H1 (cell line): ENCODE data around the gene HOXC11. TPM values are rescaled to one million over a fixed set of nuclear protein-coding genes. Genes with fewer than 3 reads are reported as not detected.

Source experiments
- CTCF ChIA-PET: fragments of 300-600 bp; sonication (Branson Sonifier 250); formaldehyde crosslinking; loops from one replicate; lab custom pipeline; 2021; ENCODE audit not compliant: partially characterized antibody; lab: Charles Lee
- POLR2A ChIA-PET: fragments of 300-600 bp; sonication (Branson Sonifier 250); formaldehyde crosslinking; loops from one replicate; lab custom pipeline; 2021; ENCODE audit warnings: inconsistent platforms; ENCODE audit not compliant: partially characterized antibody; lab: Charles Lee
- DNase-seq, 2 experiments: peaks; one replicate each; pipeline versions ENCODE4 v3.0.0 to v3.0.0-alpha.2; 2010 to 2022; ENCODE audit warnings: low spot score in 2 of 2, low read depth in 1 of 2, mixed read lengths in 1 of 2
- FAIRE-seq: peaks from 2 replicates; lab custom pipeline; 2011; peaks lifted over from hg19 to GRCh38; lab: Jason Lieb, UNC
- H2AFZ ChIP-seq: 2 replicates; pipeline ENCODE4 v1.8.1; 2012; ENCODE audit warnings: low read length, inconsistent platforms
- H2AK5ac ChIP-seq: 2 replicates; pipeline ENCODE4 v1.6.1; 2013; ENCODE audit warnings: low read depth, low read length
- H2BK120ac ChIP-seq: replicated peaks from 2 replicates; pipeline ENCODE3; 2013; ENCODE audit warnings: low read depth, low read length, inconsistent platforms
- H2BK12ac ChIP-seq: 2 replicates; pipeline ENCODE4 v1.6.1; 2013; ENCODE audit warnings: low read depth, low read length
- H2BK15ac ChIP-seq: 2 replicates; pipeline ENCODE4 v1.6.1; 2013; ENCODE audit warnings: low read length
- H2BK20ac ChIP-seq: 2 replicates; pipeline ENCODE4 v1.6.1; 2013; ENCODE audit warnings: low read length
- H2BK5ac ChIP-seq: 2 replicates; pipeline ENCODE4 v1.6.1; 2013; ENCODE audit warnings: low read depth, low read length
- H3K14ac ChIP-seq: 2 replicates; pipeline ENCODE4 v1.6.1; 2013; ENCODE audit warnings: inconsistent platforms; ENCODE audit not compliant: insufficient read length
- H3K18ac ChIP-seq: 2 replicates; pipeline ENCODE4 v1.6.1; 2013; ENCODE audit warnings: low read length; ENCODE audit errors: extremely low read depth
- H3K23ac ChIP-seq: 2 replicates; pipeline ENCODE4 v1.6.1; 2013; ENCODE audit warnings: inconsistent platforms; ENCODE audit not compliant: insufficient read length
- H3K23me2 ChIP-seq: 2 replicates; pipeline ENCODE4 v1.6.1; 2013; ENCODE audit warnings: low read depth, low read length
- H3K27ac ChIP-seq: 2 replicates; pipeline ENCODE4 v1.6.1; 2011; ENCODE audit warnings: low read depth, low read length, inconsistent platforms
- H3K27me3 ChIP-seq, 4 experiments: replicated peaks in 1 of 4; 1 replicate in 1 of 4; 2 replicates in 3 of 4; pipeline versions ENCODE4 v1.6.1 to v1.8.1; 2011 to 2013; ENCODE audit warnings: low read length in 3 of 4, mild to moderate bottlenecking in 3 of 4, inconsistent platforms in 2 of 4, mixed read lengths in 2 of 4, moderate library complexity in 1 of 4; ENCODE audit not compliant: control insufficient read depth in 3 of 4, insufficient read depth in 3 of 4; ENCODE audit errors: extremely low read depth in 1 of 4
- H3K36me3 ChIP-seq, 4 experiments: 2 replicates each; pipeline versions ENCODE4 v1.6.1 to v1.8.1; 2011 to 2013; ENCODE audit warnings: mild to moderate bottlenecking in 4 of 4, low read length in 3 of 4, moderate library complexity in 2 of 4, control low read depth in 1 of 4, inconsistent platforms in 1 of 4; ENCODE audit not compliant: insufficient read depth in 4 of 4, control insufficient read depth in 2 of 4
- H3K4ac ChIP-seq: replicated peaks from 2 replicates; pipeline ENCODE3; 2013; ENCODE audit warnings: low read length, low read depth, mixed read lengths, inconsistent platforms; ENCODE audit not compliant: insufficient read length
- H3K4me1 ChIP-seq, 4 experiments: replicated peaks in 1 of 4; 1 replicate in 1 of 4; 2 replicates in 3 of 4; pipeline versions ENCODE4 v1.6.1 to v1.8.1; 2011 to 2013; ENCODE audit warnings: low read length in 3 of 4, inconsistent platforms in 2 of 4, mixed read lengths in 1 of 4; ENCODE audit not compliant: insufficient read depth in 4 of 4, control insufficient read depth in 3 of 4
- H3K4me2 ChIP-seq, 2 experiments: 2 replicates each; pipeline versions ENCODE4 v1.6.1 to v1.8.1; 2011 to 2013; ENCODE audit warnings: low read depth in 2 of 2, low read length in 2 of 2, control low read depth in 1 of 2, inconsistent platforms in 1 of 2, mild to moderate bottlenecking in 1 of 2; ENCODE audit not compliant: insufficient read depth in 1 of 2
- H3K4me3 ChIP-seq, 4 experiments: fragments of 200-600, 300-600 bp in 1 of 4; sonication (generic), shearing (Covaris generic), sonication (Bioruptor Twin) in 1 of 4; 2 replicates each; pipeline versions ENCODE4 v1.5.1 to v1.8.1; 2011 to 2016; ENCODE audit warnings: low read length in 4 of 4, low read depth in 3 of 4, control low read depth in 2 of 4, inconsistent platforms in 2 of 4, mild to moderate bottlenecking in 2 of 4, mixed read lengths in 1 of 4, moderate library complexity in 1 of 4; ENCODE audit not compliant: insufficient read depth in 2 of 4; ENCODE audit errors: extremely low read depth in 1 of 4
- H3K56ac ChIP-seq: replicated peaks from 2 replicates; pipeline ENCODE3; 2013; ENCODE audit warnings: low read depth, mild to moderate bottlenecking, mixed read lengths, low read length, inconsistent platforms; ENCODE audit not compliant: insufficient read length
- H3K79me1 ChIP-seq: 2 replicates; pipeline ENCODE4 v1.6.1; 2013; ENCODE audit warnings: low read depth, low read length, control low read depth
- H3K79me2 ChIP-seq, 2 experiments: 2 replicates each; pipeline versions ENCODE4 v1.6.1 to v1.8.1; 2012 to 2013; ENCODE audit warnings: low read length in 2 of 2, mild to moderate bottlenecking in 2 of 2, inconsistent platforms in 1 of 2; ENCODE audit not compliant: insufficient read depth in 2 of 2, control insufficient read depth in 1 of 2
- H3K9ac ChIP-seq, 4 experiments: replicated peaks in 1 of 4; 1 replicate in 1 of 4; 2 replicates in 3 of 4; pipeline versions ENCODE4 v1.6.1 to v1.8.1; 2011 to 2013; ENCODE audit warnings: low read depth in 3 of 4, low read length in 3 of 4, control low read depth in 2 of 4, mild to moderate bottlenecking in 2 of 4, moderate library complexity in 2 of 4, inconsistent platforms in 1 of 4; ENCODE audit errors: extremely low read depth in 1 of 4
- H3K9me3 ChIP-seq, 2 experiments: 2 replicates each; pipeline versions ENCODE4 v1.6.1 to v1.8.1; 2012 to 2013; ENCODE audit warnings: mild to moderate bottlenecking in 2 of 2, moderate library complexity in 2 of 2, control low read depth in 1 of 2, inconsistent platforms in 1 of 2, low read depth in 1 of 2, low read length in 1 of 2, mixed read lengths in 1 of 2; ENCODE audit not compliant: insufficient read depth in 2 of 2
- H4K20me1 ChIP-seq, 2 experiments: replicated peaks in 1 of 2; 2 replicates each; pipeline versions ENCODE3 to v1.8.1; 2011 to 2013; ENCODE audit warnings: inconsistent platforms in 2 of 2, low read length in 2 of 2, mild to moderate bottlenecking in 1 of 2; ENCODE audit not compliant: insufficient read depth in 2 of 2, control insufficient read depth in 1 of 2
- H4K5ac ChIP-seq: 2 replicates; pipeline ENCODE4 v1.6.1; 2013; ENCODE audit warnings: low read length, low read depth, mixed read lengths, inconsistent platforms; ENCODE audit not compliant: insufficient read length
- H4K8ac ChIP-seq: 2 replicates; pipeline ENCODE4 v1.8.0; 2013; ENCODE audit warnings: mild to moderate bottlenecking, moderate library complexity, low read length, inconsistent platforms; ENCODE audit not compliant: insufficient read depth; ENCODE audit errors: extremely low read depth
- H4K91ac ChIP-seq: replicated peaks from 2 replicates; pipeline ENCODE3; 2013; ENCODE audit warnings: low read length, mixed read lengths, inconsistent platforms; ENCODE audit not compliant: insufficient read length
- BACH1 ChIP-seq: IDR thresholded peaks from 2 replicates; pipeline ENCODE4 v1.6.1; 2012; ENCODE audit warnings: low read length, improper control_type of control experiment
- CHD2 ChIP-seq: IDR thresholded peaks from 2 replicates; pipeline ENCODE4 v1.6.1; 2012; ENCODE audit warnings: low read length, improper control_type of control experiment
- CREB1 ChIP-seq: IDR thresholded peaks from 2 replicates; pipeline ENCODE4 v1.6.1; 2012; ENCODE audit warnings: inconsistent platforms
- EZH2 ChIP-seq: fragments of 200-600 bp; sonication (generic); IDR thresholded peaks from 2 replicates; pipeline ENCODE4 v1.7.1; 2012; ENCODE audit warnings: low read depth, mild to moderate bottlenecking, moderate library complexity, low read length, inconsistent platforms; ENCODE audit not compliant: severe bottlenecking
- KDM5A ChIP-seq: fragments of 200-600 bp; IDR thresholded peaks from 2 replicates; pipeline ENCODE4 v1.7.1; 2012; ENCODE audit warnings: mild to moderate bottlenecking, low read length, inconsistent platforms, mixed read lengths
- POLR2AphosphoS5 ChIP-seq: IDR thresholded peaks from 2 replicates; pipeline ENCODE4 v1.6.1; 2011; ENCODE audit warnings: low read depth, low read length
- RFX5 ChIP-seq: IDR thresholded peaks from 2 replicates; pipeline ENCODE4 v1.6.1; 2011; ENCODE audit warnings: low read depth, low read length, improper control_type of control experiment, borderline replicate concordance
- RNF2 ChIP-seq: fragments of 200-900, 300-1000 bp; sonication (generic); IDR thresholded peaks from 2 replicates; pipeline ENCODE4 v1.7.1; 2016; ENCODE audit warnings: borderline replicate concordance, low read depth, mild to moderate bottlenecking, antibody characterized with exemption, low read length; ENCODE audit not compliant: poor library complexity, severe bottlenecking; ENCODE audit errors: missing control alignments
- SP1 ChIP-seq: IDR thresholded peaks from 2 replicates; pipeline ENCODE4 v1.6.1; 2011; ENCODE audit warnings: low read depth, low read length
- SP4 ChIP-seq: IDR thresholded peaks from 2 replicates; pipeline ENCODE4 v1.6.1; 2012; ENCODE audit warnings: low read length, inconsistent platforms
- TEAD4 ChIP-seq: IDR thresholded peaks from 2 replicates; pipeline ENCODE4 v1.6.1; 2012; ENCODE audit warnings: low read depth, low read length, inconsistent platforms, mixed read lengths
- USF2 ChIP-seq: IDR thresholded peaks from 2 replicates; pipeline ENCODE4 v1.6.1; 2011; ENCODE audit warnings: low read length, improper control_type of control experiment
- WGBS, 2 experiments: shearing (Covaris generic) in 1 of 2; methylation state at CpG; one replicate each; pipeline versions ENCODE4 v1.1.6 to v1.1.7; 2013 to 2015; ENCODE audit warnings: low lambda C conversion rate in 2 of 2, mixed read lengths in 2 of 2, inconsistent platforms in 1 of 2, low coverage in 1 of 2, missing lambda C conversion rate in 1 of 2; ENCODE audit not compliant: insufficient replicate concordance in 2 of 2, insufficient coverage in 1 of 2, insufficient read length in 1 of 2; ENCODE audit errors: extremely low coverage in 1 of 2, missing lambda C conversion rate in 1 of 2; 5-methylcytosine and 5-hydroxymethylcytosine counted together
- polyA plus RNA-seq, 7 experiments: library from polyadenylated mRNA; depleted of rRNA in 3 of 7; stranded (reverse) in 5 of 7; unstranded in 2 of 7; fragments of >200 nt in 5 of 7; fragments of 200-250 nt in 2 of 7; gene quantifications; 1 replicate in 5 of 7; 2 replicates in 1 of 7; 4 replicates in 1 of 7; pipeline versions ENCODE4 v1.2.1 to v1.2.3, GENCODE V29; 2011 to 2013; ENCODE audit warnings: missing spikeins in 2 of 7, mixed read lengths in 2 of 7
- total RNA-seq: library from RNA; stranded (reverse); fragmentation: NEBNext Ultra II Directional; extraction: Animal tissue kit (Norgen Biotek cat#: 25700); gene quantifications from 2 replicates; pipeline ENCODE4 v1.2.1, GENCODE V29; 2021

HOXC11 gene
- total and polyA plus RNA-seq, 2 of the 8 experiments (the other 6 are each of a cell fraction or from before 2014, with no cell fraction given), result not detected

DNA sequence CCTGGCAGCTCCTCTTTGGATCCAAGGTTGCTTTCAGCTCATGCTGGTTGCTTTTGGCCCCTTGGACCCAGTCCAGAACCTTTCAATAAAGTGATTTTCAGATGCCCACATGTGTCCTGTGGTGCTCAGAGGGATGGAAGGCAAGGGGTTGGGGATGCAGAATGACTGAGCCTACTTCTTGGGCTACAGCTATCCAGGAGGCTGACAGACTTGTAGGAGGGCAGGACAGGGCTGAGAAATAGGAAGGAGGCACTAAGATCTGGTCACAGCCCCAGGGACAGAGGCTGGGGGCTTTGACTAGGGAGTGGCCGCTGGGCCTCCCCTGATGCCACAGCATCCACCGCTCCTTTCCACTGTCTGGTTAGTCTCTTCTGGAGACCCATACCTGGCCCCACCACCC lies 1.2 kb upstream of the HOXC11 start:
- no peak overlapping the region for H3K9ac ChIP-seq
- no peak overlapping the region for H3K27ac ChIP-seq
- no peak for DNase-seq
- no peak overlapping the region for H3K4me3 ChIP-seq
- peaks cover 0 to 11% (median 4%) of the 10 kb centered on the region in 4 experiments; a peak in 5 of 7 replicates for H3K4me1 ChIP-seq
- H2BK120ac ChIP-seq, result no peak overlapping the region
- no peak overlapping the region for H3K23ac ChIP-seq
- no peak overlapping the region for H2AK5ac ChIP-seq
- no peak for FAIRE-seq
- H3K9me3 ChIP-seq, result 0 out of 4 replicates have a peak, but pooled peaks cover 0 to 2% of the 10 kb centered on the region in 2 experiments
- H3K79me2 ChIP-seq, result no peaks in the 10 kb centered on the region
- no peak overlapping the region for H3K4me2 ChIP-seq
- no peak overlapping the region for H4K91ac ChIP-seq
- WGBS, 2 experiments, result 54% methylated on average over 2 of the region's 2 CpGs; no CpG with 5 or more reads in 1 of the 2 experiments
- no peak overlapping the region for H3K56ac ChIP-seq
- H3K14ac ChIP-seq, result no peak overlapping the region
- H2AFZ ChIP-seq, result no peak overlapping the region
- no peak overlapping the region for H2BK20ac ChIP-seq
- no peak overlapping the region for H4K8ac ChIP-seq
- peaks cover 0 to 3% (median 0%) of the 10 kb centered on the region in 4 experiments; a peak in 2 of 8 replicates for H3K36me3 ChIP-seq
- H4K20me1 ChIP-seq, result peaks cover 19 to 33% of the 10 kb centered on the region in 2 experiments
- no peak overlapping the region for H2BK15ac ChIP-seq
- POLR2A ChIA-PET, result no interaction called here
- TF ChIP-seq EZH2 (peak; percentile 57), BACH1 (no peak), SP1 (no peak), RNF2 (peak; percentile 36), TEAD4 (no peak), KDM5A (no peak), CREB1 (no peak), RFX5 (no peak), CHD2 (no peak), POLR2AphosphoS5 (no peak), SP4 (no peak), USF2 (no peak)
- TF ChIP-seq, all 59 proteins: peak for 2
- H4K5ac ChIP-seq, result no peak overlapping the region
- CTCF ChIA-PET, result interaction anchor here (1.0 to 2.8 kb wide), 9 partner anchors 13 to 230 kb away, joined by 3 to 13 read pairs (median 4); partner anchors contain the start of genes HOXC10 and HOXC5
- no peak overlapping the region for H2BK5ac ChIP-seq
- no peak overlapping the region for H2BK12ac ChIP-seq
- peaks cover 100% of the 10 kb centered on the region in 4 experiments for H3K27me3 ChIP-seq
- H3K4ac ChIP-seq, result no peak overlapping the region
- no peaks in the 10 kb centered on the region for H3K79me1 ChIP-seq
- no peak overlapping the region for H3K18ac ChIP-seq
- peaks cover 1% of the 10 kb centered on the region; the same call in 1 of the 2 replicates for H3K23me2 ChIP-seq
